IMR-90 (cell line): Measurements from ENCODE around the gene R3HDM4. TPM values are rescaled to one million over a fixed set of nuclear protein-coding genes. Genes with fewer than 3 reads are reported as not detected.

Experiments used
- ATAC-seq: fragments of 200-7000 bp; cut with Tn5 transposase; 2 replicates; pipeline ENCODE4 v1.9.1; 2020; ENCODE audit warnings: low read depth, mild to moderate bottlenecking, moderate library complexity
- BruUV-seq: library from RNA; stranded (reverse); fragments of 400-500 nt; replicated peaks from 2 replicates; lab custom pipeline; 2021; lab: Mats Ljungman, UMichigan
- CTCF ChIA-PET: fragments of 300-600 bp; formaldehyde crosslinking; extraction: SDS; loops from one replicate; lab custom pipeline; 2021; ENCODE audit warnings: antibody characterized with exemption; lab: Yijun Ruan, JAX
- POLR2A ChIA-PET: fragments of 300-600 bp; sonication (Branson Sonifier 250); formaldehyde crosslinking; loops from one replicate; lab custom pipeline; 2022; ENCODE audit warnings: antibody characterized with exemption; ENCODE audit not compliant: unreplicated experiment; lab: Charles Lee
- DNase-seq: peaks from one replicate; pipeline ENCODE4 v3.0.0; 2013
- H2AFZ ChIP-seq: replicated peaks from 2 replicates; pipeline ENCODE3; 2013; ENCODE audit warnings: low read length, mild to moderate bottlenecking; ENCODE audit not compliant: poor library complexity
- H2AK5ac ChIP-seq: 2 replicates; pipeline ENCODE4 v1.6.1; 2013; ENCODE audit warnings: low read depth, low read length, inconsistent platforms
- H2AK9ac ChIP-seq: replicated peaks from 2 replicates; pipeline ENCODE3; 2013; ENCODE audit warnings: mild to moderate bottlenecking, low read depth, low read length, moderate library complexity; ENCODE audit not compliant: poor library complexity
- H2BK120ac ChIP-seq: 2 replicates; pipeline ENCODE4 v1.6.1; 2013; ENCODE audit warnings: low read depth, low read length, inconsistent platforms
- H2BK15ac ChIP-seq: 3 replicates; pipeline ENCODE4 v1.6.1; 2013; ENCODE audit warnings: low read depth, low read length, inconsistent platforms
- H2BK20ac ChIP-seq: 2 replicates; pipeline ENCODE4 v1.6.1; 2013; ENCODE audit warnings: low read depth, mild to moderate bottlenecking, inconsistent platforms, low read length, moderate library complexity
- H2BK5ac ChIP-seq: 2 replicates; pipeline ENCODE4 v1.6.1; 2013; ENCODE audit warnings: mild to moderate bottlenecking, low read depth, low read length, inconsistent platforms; ENCODE audit not compliant: poor library complexity, severe bottlenecking
- H3K14ac ChIP-seq: replicated peaks from 2 replicates; pipeline ENCODE4 v1.6.1; 2013; ENCODE audit warnings: low read depth, low read length, inconsistent platforms
- H3K18ac ChIP-seq: 2 replicates; pipeline ENCODE4 v1.6.1; 2013; ENCODE audit warnings: low read depth, low read length, control low read depth
- H3K23ac ChIP-seq: 2 replicates; pipeline ENCODE4 v1.6.1; 2013; ENCODE audit warnings: low read depth, low read length, inconsistent platforms
- H3K27ac ChIP-seq: 2 replicates; pipeline ENCODE4 v1.5.1; 2013; ENCODE audit warnings: mild to moderate bottlenecking, control low read depth, low read length; ENCODE audit not compliant: insufficient read depth
- H3K27me3 ChIP-seq: 2 replicates; pipeline ENCODE4 v1.6.1; 2013; ENCODE audit warnings: low read length; ENCODE audit not compliant: control insufficient read depth, insufficient read depth
- H3K36me3 ChIP-seq: 2 replicates; pipeline ENCODE4 v1.6.1; 2013; ENCODE audit warnings: low read length, mixed read lengths; ENCODE audit not compliant: control insufficient read depth, insufficient read depth
- H3K4ac ChIP-seq: 2 replicates; pipeline ENCODE4 v1.6.1; 2013; ENCODE audit warnings: low read depth, low read length, inconsistent platforms
- H3K4me1 ChIP-seq: 2 replicates; pipeline ENCODE4 v1.6.1; 2013; ENCODE audit warnings: low read length, mixed read lengths; ENCODE audit not compliant: control insufficient read depth, insufficient read depth
- H3K4me2 ChIP-seq: 2 replicates; pipeline ENCODE4 v1.6.1; 2013; ENCODE audit warnings: low read depth, mild to moderate bottlenecking, control low read depth, low read length, moderate library complexity
- H3K4me3 ChIP-seq: 2 replicates; pipeline ENCODE4 v1.5.1; 2013; ENCODE audit warnings: low read depth, mild to moderate bottlenecking, control low read depth, low read length, moderate library complexity; ENCODE audit not compliant: insufficient read depth
- H3K56ac ChIP-seq: 2 replicates; pipeline ENCODE4 v1.6.1; 2013; ENCODE audit warnings: low read length, inconsistent platforms; ENCODE audit not compliant: insufficient read depth; ENCODE audit errors: extremely low read depth
- H3K79me1 ChIP-seq, 2 experiments: 2 replicates each; pipeline ENCODE4 v1.6.1; 2013; ENCODE audit warnings: low read length in 2 of 2, inconsistent platforms in 1 of 2, low read depth in 1 of 2
- H3K9ac ChIP-seq: 2 replicates; pipeline ENCODE4 v1.6.1; 2013; ENCODE audit warnings: low read depth, low read length, control low read depth
- H3K9me1 ChIP-seq: 2 replicates; pipeline ENCODE4 v1.6.1; 2013; ENCODE audit warnings: low read length, inconsistent platforms; ENCODE audit not compliant: insufficient read depth
- H3K9me3 ChIP-seq: 2 replicates; pipeline ENCODE4 v1.6.1; 2013; ENCODE audit warnings: low read length; ENCODE audit not compliant: control insufficient read depth, insufficient read depth
- H4K20me1 ChIP-seq: 2 replicates; pipeline ENCODE4 v1.6.1; 2013; ENCODE audit warnings: low read length, inconsistent platforms; ENCODE audit not compliant: insufficient read depth
- H4K5ac ChIP-seq: 2 replicates; pipeline ENCODE4 v1.6.1; 2013; ENCODE audit warnings: mild to moderate bottlenecking, low read depth, low read length, control low read depth
- H4K8ac ChIP-seq, 2 experiments: 2 replicates each; pipeline ENCODE4 v1.6.1; 2013; ENCODE audit warnings: low read depth in 2 of 2, low read length in 2 of 2, control low read depth in 1 of 2, inconsistent platforms in 1 of 2
- H4K91ac ChIP-seq: 2 replicates; pipeline ENCODE4 v1.6.1; 2013; ENCODE audit warnings: low read depth, low read length, inconsistent platforms; ENCODE audit not compliant: insufficient read depth
- CTCF ChIP-seq: conservative IDR thresholded peaks from 2 replicates; pipeline ENCODE4 v1.5.1; 2012; ENCODE audit warnings: mild to moderate bottlenecking, low read depth, low read length, improper control_type of control experiment
- ELK1 ChIP-seq: fragments of 150-350 bp; IDR thresholded peaks from 2 replicates; pipeline ENCODE4 v1.6.1; 2016; ENCODE audit warnings: low read depth, mild to moderate bottlenecking, low read length, moderate library complexity, borderline replicate concordance
- MAFK ChIP-seq: IDR thresholded peaks from 2 replicates; pipeline ENCODE4 v1.6.1; 2012; ENCODE audit warnings: low read depth, low read length, improper control_type of control experiment
- MXI1 ChIP-seq: IDR thresholded peaks from 2 replicates; pipeline ENCODE4 v1.6.1; 2012; ENCODE audit warnings: low read depth, mild to moderate bottlenecking, low read length, moderate library complexity, borderline replicate concordance
- POLR2A ChIP-seq: IDR thresholded peaks from 2 replicates; pipeline ENCODE4 v1.6.1; 2012; ENCODE audit warnings: mild to moderate bottlenecking, low read depth, low read length
- WGBS, 2 experiments: methylation state at CpG; one replicate each; pipeline versions ENCODE4 v1.1.5 to v1.1.7; 2013; ENCODE audit warnings: missing lambda C conversion rate in 2 of 2; ENCODE audit not compliant: insufficient read length in 1 of 2; ENCODE audit errors: extremely low coverage in 2 of 2; 5-methylcytosine and 5-hydroxymethylcytosine counted together
- dilution Hi-C: fragments of 300-500 bp; cut with HindIII; formaldehyde crosslinking; loops from one replicate; pipeline ENCODE4 v1.14.3; 2018; ENCODE audit warnings: low sequenced_read_pairs; ENCODE audit not compliant: unreplicated experiment
- in situ Hi-C: fragments of 300-500 bp; cut with MboI; formaldehyde crosslinking; loops from 3 replicates; pipeline ENCODE4 v1.14.3; 2019; ENCODE audit warnings: low sequenced_read_pairs, inconsistent platforms, mixed read lengths
- intact Hi-C: fragments of 100-400 bp; cut with micrococcal nuclease; formaldehyde crosslinking; loops from 2 replicates; pipeline ENCODE4 v1.10.0; 2022
- microRNA-seq, 2 experiments: library from miRNA; stranded (forward) in 1 of 2; unstranded in 1 of 2; fragments of 10-50 nt in 1 of 2; fragments of <30 nt in 1 of 2; gene quantifications in 1 of 2; microRNA quantifications in 1 of 2; one replicate each; pipeline versions ENCODE3 to v1.1.0; 2013 to 2020; ENCODE audit not compliant: insufficient read depth in 1 of 2, insufficient read length in 1 of 2, unreplicated experiment in 1 of 2
- polyA plus RNA-seq, 3 experiments: library from polyadenylated mRNA; depleted of rRNA; stranded (reverse); fragments of >200 nt; gene quantifications; 2 replicates each; pipeline ENCODE4 v1.2.3, GENCODE V29; 2012; ENCODE audit warnings: low replicate concordance in 1 of 3
- small RNA-seq, 5 experiments: library from RNA; depleted of rRNA; stranded (forward); fragments of <200 nt; gene quantifications; one replicate each; pipeline ENCODE3, GENCODE V24; 2012
- total RNA-seq: library from RNA; depleted of rRNA; stranded (reverse); fragments of >200 nt; gene quantifications from 2 replicates; pipeline ENCODE4 v1.2.3, GENCODE V29; 2012; rRNA removed

Gene R3HDM4
- total and polyA plus RNA-seq, 2 of the 4 experiments (the other 2 are of a cell fraction) = 9.0 to 51.5 TPM

GRCh38 chr19:848386-848921, 64.6 kb downstream of the R3HDM4 start:
- Histone ChIP-seq H4K91ac (no peak overlapping the region), H2BK5ac (no peak overlapping the region), H3K4ac (no peak overlapping the region), H2BK20ac (no peak overlapping the region), H3K18ac (no peak overlapping the region), H3K36me3 (no peaks in the 10 kb centered on the region), H3K27ac (no peak overlapping the region), H3K23ac (no peak overlapping the region), H3K27me3 (peaks cover 15% of the 10 kb centered on the region), H3K4me3 (no peak overlapping the region), H3K9me3 (no peaks in the 10 kb centered on the region), H3K4me2 (no peak overlapping the region), H3K9ac (no peak overlapping the region), H3K79me1 (no peaks in the 10 kb centered on the region), H2BK15ac (no peak overlapping the region), H2AK5ac (0 out of 2 replicates have a peak overlapping the region, but pooled peaks have one; percentile 8), H3K56ac (no peak overlapping the region), H3K14ac (no peak overlapping the region), H4K5ac (no peak overlapping the region), H4K20me1 (no peaks in the 10 kb centered on the region; the same call in 1 of the 2 replicates), H4K8ac (no peak overlapping the region), H2BK120ac (no peak overlapping the region), H2AK9ac (no peak overlapping the region), H2AFZ (no peak overlapping the region), H3K9me1 (no peaks in the 10 kb centered on the region), H3K4me1 (peaks cover 6% of the 10 kb centered on the region)
- WGBS, 2 experiments = 60% methylated on average over 6 of the region's 12 CpGs; no CpG with 5 or more reads in 1 of the 2 experiments
- ATAC-seq = no peak
- BruUV-seq = no TSS peak
- TF ChIP-seq ELK1 (no peak), MXI1 (no peak), POLR2A (no peak), MAFK (no peak), CTCF (no peak)
- intact Hi-C loops (no loop called here), in situ Hi-C loops (no loop called here), dilution Hi-C loops (no loop called here)
- POLR2A ChIA-PET = interaction anchor here (0.6 kb wide), 1 partner anchor 31 kb away, joined by 4 read pairs; no protein-coding TSS in a partner anchor
- CTCF ChIA-PET = no interaction called here
- no peak for DNase-seq

Small RNAs within 50 kb of the gene (microRNA-seq; reads per million reads assigned to microRNA genes)
- not detected for gene RNU6-9 (ENCODE audit: insufficient read depth, insufficient read length)

Small RNAs within 50 kb of the gene (small RNA-seq; reads per million reads assigned to genes)
- gene RNU6-9 = 43.9 to 4,030 (median 233) reads per million in 5 experiments

Other genes starting within 250 kb of the R3HDM4 start
- gene FSTL3, start 236.8 kb downstream of the R3HDM4 start, total RNA-seq = 32.3 and 39.4 TPM in 2 replicates
- 76.9 and 107 TPM in 2 replicates for gene FSTL3, start 236.8 kb downstream of the R3HDM4 start, polyA plus RNA-seq (2012; rRNA removed)
- not detected in 2 replicates for gene PRSS57, start 217.8 kb downstream of the R3HDM4 start, total RNA-seq
- gene PRSS57, start 217.8 kb downstream of the R3HDM4 start, polyA plus RNA-seq (2012; rRNA removed) = not detected in 2 replicates
- gene PALM, start 204.3 kb downstream of the R3HDM4 start, total RNA-seq = 2.2 TPM in 2 replicates
- gene PALM, start 204.3 kb downstream of the R3HDM4 start, polyA plus RNA-seq (2012; rRNA removed) = 7.4 and 8.3 TPM in 2 replicates
- not detected in 2 replicates for gene MISP, start 162.1 kb downstream of the R3HDM4 start, total RNA-seq
- 0.03 TPM in 1 of 2 replicates, not detected in the other for gene MISP, start 162.1 kb downstream of the R3HDM4 start, polyA plus RNA-seq (2012; rRNA removed)
- 95.5 and 146 TPM in 2 replicates for gene PTBP1, start 115.8 kb downstream of the R3HDM4 start, total RNA-seq
- gene PTBP1, start 115.8 kb downstream of the R3HDM4 start, polyA plus RNA-seq (2012; rRNA removed) = 269 and 483 TPM in 2 replicates
- 0.36 and 0.56 TPM in 2 replicates for gene PLPPR3, start 91.3 kb downstream of the R3HDM4 start, total RNA-seq
- 1.2 and 2.0 TPM in 2 replicates for gene PLPPR3, start 91.3 kb downstream of the R3HDM4 start, polyA plus RNA-seq (2012; rRNA removed)
- gene AZU1, start 85.4 kb downstream of the R3HDM4 start, total RNA-seq = not detected in 2 replicates
- 0.12 TPM in 1 of 2 replicates, not detected in the other for gene AZU1, start 85.4 kb downstream of the R3HDM4 start, polyA plus RNA-seq (2012; rRNA removed)
- not detected in 2 replicates for gene PRTN3, start 72.2 kb downstream of the R3HDM4 start, total RNA-seq
- gene PRTN3, start 72.2 kb downstream of the R3HDM4 start, polyA plus RNA-seq (2012; rRNA removed) = not detected in 2 replicates
- gene ELANE, start 60.9 kb downstream of the R3HDM4 start, total RNA-seq = not detected in 2 replicates
- gene ELANE, start 60.9 kb downstream of the R3HDM4 start, polyA plus RNA-seq (2012; rRNA removed) = 0.24 and 0.27 TPM in 2 replicates
- 1.1 and 1.4 TPM in 2 replicates for gene CFD, start 53.6 kb downstream of the R3HDM4 start, total RNA-seq
- 2.8 and 3.8 TPM in 2 replicates for gene CFD, start 53.6 kb downstream of the R3HDM4 start, polyA plus RNA-seq (2012; rRNA removed)
- gene MED16, start 20.0 kb downstream of the R3HDM4 start, total RNA-seq = 8.1 and 15.3 TPM in 2 replicates
- 40.2 and 49.0 TPM in 2 replicates for gene MED16, start 20.0 kb downstream of the R3HDM4 start, polyA plus RNA-seq (2012; rRNA removed)
- not detected in 2 replicates for gene RNU6-9, start 19.7 kb downstream of the R3HDM4 start, total RNA-seq
- gene RNU6-9, start 19.7 kb downstream of the R3HDM4 start, polyA plus RNA-seq (2012; rRNA removed) = not detected in 2 replicates
- not detected in 2 replicates for gene KISS1R, start 4.1 kb upstream of the R3HDM4 start, total RNA-seq
- not detected in 2 replicates for gene KISS1R, start 4.1 kb upstream of the R3HDM4 start, polyA plus RNA-seq (2012; rRNA removed)
- gene ARID3A, start 12.8 kb upstream of the R3HDM4 start, total RNA-seq = 16.0 and 16.7 TPM in 2 replicates
- gene ARID3A, start 12.8 kb upstream of the R3HDM4 start, polyA plus RNA-seq (2012; rRNA removed) = 23.1 and 29.4 TPM in 2 replicates
- 37.1 and 38.9 TPM in 2 replicates for gene WDR18, start 71.1 kb upstream of the R3HDM4 start, total RNA-seq
- gene WDR18, start 71.1 kb upstream of the R3HDM4 start, polyA plus RNA-seq (2012; rRNA removed) = 56.9 and 74.5 TPM in 2 replicates
- gene GRIN3B, start 87.2 kb upstream of the R3HDM4 start, total RNA-seq = under 0.01 and 0.28 TPM in 2 replicates
- 0.91 and 1.8 TPM in 2 replicates for gene GRIN3B, start 87.2 kb upstream of the R3HDM4 start, polyA plus RNA-seq (2012; rRNA removed)
- 22.6 and 26.4 TPM in 2 replicates for gene TMEM259, start 107.9 kb upstream of the R3HDM4 start, total RNA-seq
- gene TMEM259, start 107.9 kb upstream of the R3HDM4 start, polyA plus RNA-seq (2012; rRNA removed) = 153 and 181 TPM in 2 replicates
- not detected in 2 replicates for gene RNU6-2, start 108.3 kb upstream of the R3HDM4 start, total RNA-seq
- gene RNU6-2, start 108.3 kb upstream of the R3HDM4 start, polyA plus RNA-seq (2012; rRNA removed) = not detected in 2 replicates
- gene CNN2, start 113.4 kb upstream of the R3HDM4 start, total RNA-seq = 270 and 272 TPM in 2 replicates
- gene CNN2, start 113.4 kb upstream of the R3HDM4 start, polyA plus RNA-seq (2012; rRNA removed) = 385 and 395 TPM in 2 replicates
- 0.36 and 0.56 TPM in 2 replicates for gene ABCA7, start 126.9 kb upstream of the R3HDM4 start, total RNA-seq
- 3.2 and 3.3 TPM in 2 replicates for gene ABCA7, start 126.9 kb upstream of the R3HDM4 start, polyA plus RNA-seq (2012; rRNA removed)
- gene ARHGAP45, start 153.9 kb upstream of the R3HDM4 start, total RNA-seq = 0.83 and 1.3 TPM in 2 replicates
- 1.4 and 1.7 TPM in 2 replicates for gene ARHGAP45, start 153.9 kb upstream of the R3HDM4 start, polyA plus RNA-seq (2012; rRNA removed)
- 195 and 294 TPM in 2 replicates for gene POLR2E, start 182.2 kb upstream of the R3HDM4 start, total RNA-seq
- gene POLR2E, start 182.2 kb upstream of the R3HDM4 start, polyA plus RNA-seq (2012; rRNA removed) = 391 and 449 TPM in 2 replicates
- gene GPX4, start 190.8 kb upstream of the R3HDM4 start, total RNA-seq = 357 and 415 TPM in 2 replicates
- gene GPX4, start 190.8 kb upstream of the R3HDM4 start, polyA plus RNA-seq (2012; rRNA removed) = 1,083 and 1,136 TPM in 2 replicates